Activated CD8-positive, alpha-beta memory T cell treated with anti-CD3 and anti-CD28 coated beads, Interleukin-2, amount 50 U/mL, for 48 hours (primary cell): ENCODE measurements around the gene VSIG10.
"Not testable (repeated sequence)": the region's sequence is repeated elsewhere in the genome, so short reads cannot be mapped to it uniquely, and the experiment has no call there.

Experiments
- DNase-seq: peaks from one replicate; pipeline ENCODE4 v3.0.0-alpha.2; 2020

Gene VSIG10

GRCh38 chr12:118107011-118107410, 3.2 kb upstream of the VSIG10 start:
- DNase-seq: no peak

- peak; percentile 63 for DNase-seq
Measured at GRCh38 chr12:118103201-118103600, 610 bp downstream of the VSIG10 start.

- no peak for DNase-seq
Measured at GRCh38 chr12:118102609-118103008, 1.2 kb downstream of the VSIG10 start.

- DNase-seq: no peak
Measured at GRCh38 chr12:118102070-118102469, 1.7 kb downstream of the VSIG10 start.

- no peak for DNase-seq
Measured at GRCh38 chr12:118101051-118101450, 2.8 kb downstream of the VSIG10 start.

GRCh38 chr12:118098911-118099671, 4.7 kb downstream of the VSIG10 start:
- DNase-seq: no peak

- DNase-seq: no peak
Measured at GRCh38 chr12:118098401-118098800, 5.4 kb downstream of the VSIG10 start.

- no peak for DNase-seq
Measured at GRCh38 chr12:118094039-118094438, 9.8 kb downstream of the VSIG10 start.

GRCh38 chr12:118089782-118090181, 14.0 kb downstream of the VSIG10 start:
- no peak for DNase-seq

GRCh38 chr12:118082161-118082560, 21.6 kb downstream of the VSIG10 start:
- DNase-seq: no peak

GRCh38 chr12:118081521-118081920, 22.3 kb downstream of the VSIG10 start:
- DNase-seq: not testable (repeated sequence)

- no peak for DNase-seq
Measured at GRCh38 chr12:118073768-118074167, 30.0 kb downstream of the VSIG10 start.

GRCh38 chr12:118070650-118071049, 33.2 kb downstream of the VSIG10 start:
- DNase-seq: no peak

- no peak for DNase-seq
Measured at GRCh38 chr12:118068445-118068844, 35.4 kb downstream of the VSIG10 start.

- no peak for DNase-seq
Measured at GRCh38 chr12:118065380-118065779, 38.4 kb downstream of the VSIG10 start.

- DNase-seq: no peak
Measured at GRCh38 chr12:118064608-118065007, 39.2 kb downstream of the VSIG10 start.

GRCh38 chr12:118063576-118064391, 40.0 kb downstream of the VSIG10 start:
- no peak for DNase-seq

- no peak for DNase-seq
Measured at GRCh38 chr12:118061873-118062843, 41.7 kb downstream of the VSIG10 start.

GRCh38 chr12:118061011-118061872, 42.6 kb downstream of the VSIG10 start, which contains the start of gene WSB2:
Gene WSB2 (minus strand): TSS chr12:118061179. CDS start chr12:118061048, 131 bp downstream.
- DNase-seq: peak; percentile 79

- no peak for DNase-seq
Measured at GRCh38 chr12:118060301-118061010, 43.4 kb downstream of the VSIG10 start.
